Measurements from ENCODE around the gene CD300LB.

The CD300LB gene

DNA sequence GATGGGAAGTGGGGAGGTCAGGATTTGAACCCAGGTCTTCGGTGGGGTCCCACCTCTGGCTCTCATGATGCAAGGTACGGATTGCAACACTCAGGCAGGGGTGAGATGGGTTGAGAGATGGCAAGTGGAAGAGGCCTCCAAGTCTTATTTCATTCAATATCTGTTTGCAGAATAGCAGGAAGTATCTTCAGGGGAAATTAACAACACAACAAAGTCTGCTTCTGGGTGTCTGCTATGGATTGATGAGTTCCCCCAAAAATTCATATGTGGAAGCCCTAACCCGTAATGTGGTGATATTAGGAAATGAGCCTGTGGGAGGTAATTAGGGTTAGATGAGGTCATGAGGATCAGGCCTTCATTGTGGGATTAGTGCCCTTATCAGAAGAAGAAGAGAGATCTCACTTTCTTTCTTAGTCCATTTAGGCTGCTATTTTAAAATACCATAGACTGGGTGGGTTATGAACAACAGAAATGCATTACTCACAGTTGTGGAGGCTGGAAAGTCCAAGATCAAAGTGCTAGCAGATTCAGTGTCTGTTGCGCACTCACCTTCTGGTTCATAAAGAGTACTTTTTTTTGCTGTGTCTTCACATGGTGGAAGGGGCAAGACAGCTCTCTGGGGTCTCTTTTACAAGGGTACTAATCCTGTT, 40.5 kb upstream of the CD300LB start:
- intact Hi-C loops (cut with DNase I; ENCODE audit: low total_unique reads): no loop called here
- Histone ChIP-seq H3K27ac (no peak overlapping the region), H3K4me3 (no peak overlapping the region), H3K36me3 (no peaks in the 10 kb centered on the region), H3K27me3 (peaks cover 0 to 10% of the 10 kb centered on the region in 2 donors), H3K4me1 (no peaks in the 10 kb centered on the region), H3K9me3 (no peaks in the 10 kb centered on the region)
- no peak for DNase-seq
- TF ChIP-seq, protein P1, sequence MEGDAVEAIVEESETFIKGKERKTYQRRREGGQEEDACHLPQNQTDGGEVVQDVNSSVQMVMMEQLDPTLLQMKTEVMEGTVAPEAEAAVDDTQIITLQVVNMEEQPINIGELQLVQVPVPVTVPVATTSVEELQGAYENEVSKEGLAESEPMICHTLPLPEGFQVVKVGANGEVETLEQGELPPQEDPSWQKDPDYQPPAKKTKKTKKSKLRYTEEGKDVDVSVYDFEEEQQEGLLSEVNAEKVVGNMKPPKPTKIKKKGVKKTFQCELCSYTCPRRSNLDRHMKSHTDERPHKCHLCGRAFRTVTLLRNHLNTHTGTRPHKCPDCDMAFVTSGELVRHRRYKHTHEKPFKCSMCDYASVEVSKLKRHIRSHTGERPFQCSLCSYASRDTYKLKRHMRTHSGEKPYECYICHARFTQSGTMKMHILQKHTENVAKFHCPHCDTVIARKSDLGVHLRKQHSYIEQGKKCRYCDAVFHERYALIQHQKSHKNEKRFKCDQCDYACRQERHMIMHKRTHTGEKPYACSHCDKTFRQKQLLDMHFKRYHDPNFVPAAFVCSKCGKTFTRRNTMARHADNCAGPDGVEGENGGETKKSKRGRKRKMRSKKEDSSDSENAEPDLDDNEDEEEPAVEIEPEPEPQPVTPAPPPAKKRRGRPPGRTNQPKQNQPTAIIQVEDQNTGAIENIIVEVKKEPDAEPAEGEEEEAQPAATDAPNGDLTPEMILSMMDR (IDR thresholded peaks at IDR 0.05): no peak

DNA sequence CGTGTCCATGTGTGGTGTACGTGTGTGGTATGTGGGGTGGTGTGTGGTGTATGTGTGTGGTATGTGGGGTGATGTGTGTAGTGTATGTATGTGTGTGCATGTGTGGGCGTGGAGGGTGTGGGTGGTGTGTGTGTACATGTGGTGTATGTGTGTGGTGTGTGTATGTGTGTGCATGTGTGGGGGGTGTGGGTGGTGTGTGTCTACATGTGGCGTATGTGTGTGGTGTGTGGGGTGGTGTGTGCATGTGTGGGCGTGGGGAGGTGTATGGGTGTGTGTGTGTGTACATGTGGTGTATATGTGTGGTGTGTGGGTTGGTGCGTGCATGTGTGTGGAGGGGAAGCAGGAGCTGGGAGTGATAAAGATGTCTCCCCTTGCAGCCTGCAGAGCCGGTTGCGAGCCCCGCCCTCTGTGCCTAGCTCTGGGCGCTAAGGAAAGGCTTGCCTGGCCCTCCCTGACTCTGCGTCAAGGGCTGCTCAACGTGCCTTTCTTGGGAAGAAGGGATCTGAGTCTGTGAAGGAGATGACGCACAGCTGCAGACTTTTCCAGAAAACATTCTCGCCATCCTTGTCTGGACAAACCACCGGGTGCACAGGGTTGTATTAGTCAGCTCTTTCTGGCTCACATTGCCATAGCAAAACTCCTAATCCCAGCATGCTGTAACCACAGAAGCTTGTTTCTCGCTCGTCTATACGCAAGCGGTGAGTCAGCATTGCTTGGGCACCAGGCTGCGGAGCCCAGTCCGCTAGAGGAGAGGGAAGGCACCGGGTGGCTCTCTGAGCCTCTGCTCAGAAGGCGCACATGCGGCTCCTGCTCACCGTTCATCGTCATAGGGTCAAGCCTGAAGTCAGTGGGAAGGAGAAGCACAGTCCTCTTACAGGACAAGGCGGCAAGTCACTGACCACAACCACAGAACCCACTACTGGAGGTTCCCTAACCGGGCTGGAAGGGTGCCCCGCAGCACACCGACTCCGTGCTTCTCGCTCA, 38.0 kb upstream of the CD300LB start:
- Histone ChIP-seq H3K4me1 (no peaks in the 10 kb centered on the region), H3K9me3 (no peaks in the 10 kb centered on the region), H3K36me3 (no peaks in the 10 kb centered on the region), H3K27me3 (peaks cover 0 to 22% of the 10 kb centered on the region in 2 donors), H3K27ac (no peak overlapping the region), H3K4me3 (no peak overlapping the region)
- TF ChIP-seq, protein P1 (IDR thresholded peaks at IDR 0.05): no peak
- intact Hi-C loops (cut with DNase I; ENCODE audit: low total_unique reads): no loop called here
- DNase-seq: peak; percentile 62 to 78

DNA sequence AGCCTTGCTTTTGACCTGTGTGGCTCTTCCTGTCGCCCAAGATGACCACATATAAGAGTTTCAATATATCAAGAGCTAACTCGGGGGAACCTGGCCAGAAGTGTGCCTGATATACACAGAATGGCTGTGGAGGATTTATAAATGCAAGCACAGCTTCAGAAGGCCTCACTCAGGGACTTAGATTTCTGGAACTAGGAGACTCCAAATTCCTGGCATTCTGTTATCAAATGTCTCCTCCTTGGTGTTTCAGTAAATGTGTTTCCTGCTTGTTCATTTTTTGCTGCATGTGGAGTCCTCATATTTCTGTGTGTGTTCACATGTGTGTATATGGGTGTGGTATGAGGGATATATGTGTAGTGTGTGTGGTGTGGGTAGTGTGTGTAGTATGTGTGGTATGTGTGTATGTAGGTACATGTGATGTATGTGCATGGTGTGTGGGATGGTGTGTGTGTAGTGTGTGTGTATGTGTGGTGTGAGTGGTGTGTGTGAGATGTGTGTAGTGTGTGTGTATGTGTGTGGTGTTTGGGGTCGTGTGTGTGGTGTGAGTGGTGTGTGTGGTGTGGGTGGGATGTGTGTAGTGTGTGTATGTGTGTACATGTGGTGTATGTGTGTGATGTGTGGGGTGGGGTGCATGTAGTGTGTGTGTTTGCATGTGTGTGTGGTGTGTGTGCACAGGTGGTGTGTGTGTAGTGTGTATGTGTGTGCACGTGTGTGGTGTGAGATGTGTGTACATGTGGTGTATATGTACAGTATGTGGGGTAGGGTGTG, 37.0 kb upstream of the CD300LB start:
- Histone ChIP-seq H3K4me3 (no peak overlapping the region), H3K27ac (no peak overlapping the region), H3K27me3 (peaks cover 0 to 25% of the 10 kb centered on the region in 2 donors), H3K4me1 (no peaks in the 10 kb centered on the region), H3K9me3 (no peaks in the 10 kb centered on the region), H3K36me3 (no peaks in the 10 kb centered on the region)
- TF ChIP-seq, protein P1 (IDR thresholded peaks at IDR 0.05): no peak
- DNase-seq: no peak
- intact Hi-C loops (cut with DNase I; ENCODE audit: low total_unique reads): no loop called here

DNA sequence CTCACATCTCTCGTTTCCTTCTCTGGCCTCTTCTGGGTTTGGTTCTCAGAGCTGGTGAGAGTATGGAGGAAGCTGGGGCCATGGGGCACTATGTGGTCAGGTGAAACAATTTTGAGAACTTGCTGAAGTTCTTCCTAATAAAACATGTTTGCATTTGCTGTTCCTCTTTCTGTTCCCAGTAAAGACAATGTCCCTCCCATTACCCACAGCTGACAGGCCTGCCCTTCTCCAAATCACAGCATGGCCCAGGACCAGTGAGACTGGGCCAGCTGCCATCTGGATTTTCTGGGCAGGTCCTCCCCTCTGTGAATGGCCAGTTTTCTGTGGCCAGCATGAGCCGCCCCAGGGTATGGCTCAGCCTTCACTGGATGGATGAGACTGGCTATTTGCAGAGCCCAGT, 36.1 kb upstream of the CD300LB start, which contains the start of gene CD300H:
Gene CD300H, minus strand, starts transcription at position 113 of the 400 bp plus-strand sequence.
- Histone ChIP-seq H3K4me1 (no peaks in the 10 kb centered on the region), H3K36me3 (no peaks in the 10 kb centered on the region), H3K9me3 (no peaks in the 10 kb centered on the region), H3K27ac (no peak within 1 kb of the TSS), H3K27me3 (peaks cover 0 to 29% of the 10 kb centered on the region in 2 donors), H3K4me3 (no peak within 1 kb of the TSS)
- TF ChIP-seq, protein P1 (IDR thresholded peaks at IDR 0.05): no peak
- DNase-seq: no peak
- intact Hi-C loops (cut with DNase I; ENCODE audit: low total_unique reads): no loop called here

DNA sequence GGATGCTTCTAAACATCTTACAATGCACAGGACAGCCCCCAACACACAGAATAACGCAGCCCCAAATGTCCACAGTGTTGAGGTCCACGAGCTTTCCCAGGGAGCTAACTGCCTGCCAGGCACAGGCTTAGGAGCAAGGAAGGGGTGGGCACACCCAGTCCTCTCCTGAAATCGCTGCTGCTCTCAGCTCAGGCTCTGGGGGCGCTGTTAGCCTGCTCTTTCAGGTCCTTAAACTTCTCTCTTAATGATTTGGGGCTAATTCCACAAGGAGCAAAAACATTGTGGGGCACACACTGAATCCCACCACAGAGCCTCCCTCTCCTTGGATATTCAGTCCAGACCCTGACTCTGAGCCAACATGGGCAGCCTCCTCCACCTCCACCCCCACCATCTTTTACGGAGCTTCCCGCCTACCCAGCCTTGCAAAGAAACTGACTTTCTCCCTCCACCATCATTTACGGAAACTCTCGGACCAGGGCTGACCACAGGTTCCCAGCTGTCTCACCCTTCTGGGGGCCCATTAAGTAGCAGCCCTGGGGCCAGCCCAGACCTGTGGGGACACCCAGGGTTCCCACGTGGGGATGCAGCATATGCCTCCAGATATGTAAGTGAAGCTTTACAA, 35.0 kb upstream of the CD300LB start:
- no peak overlapping the region for H3K4me3 ChIP-seq
- intact Hi-C loops (cut with DNase I; ENCODE audit: low total_unique reads): no loop called here
- no peaks in the 10 kb centered on the region for H3K4me1 ChIP-seq
- H3K36me3 ChIP-seq: no peaks in the 10 kb centered on the region
- TF ChIP-seq, protein P1 (IDR thresholded peaks at IDR 0.05): peak; percentile 25 to 27
- peak in 1 of 2 donors; percentile 35 for DNase-seq
- H3K9me3 ChIP-seq: no peaks in the 10 kb centered on the region
- H3K27me3 ChIP-seq: peaks cover 0 to 33% of the 10 kb centered on the region in 2 donors
- no peak overlapping the region for H3K27ac ChIP-seq

All from tibial artery (tissue), 4 donors.